GM23248 (cell line): ENCODE measurements around the gene COX7A2. TPM values are rescaled to one million over a fixed set of nuclear protein-coding genes. Genes with fewer than 3 reads are reported as not detected.

ENCODE experiments used
- DNase-seq: peaks from one replicate; pipeline ENCODE4 v3.0.0-alpha.2; 2015
- H2AFZ ChIP-seq: fragments of 200-600 bp; sonication (generic); 2 replicates; pipeline ENCODE4 v1.6.1; 2016; ENCODE audit warnings: antibody characterized with exemption
- H3F3A ChIP-seq: fragments of 200-600 bp; sonication (generic); 2 replicates; pipeline ENCODE4 v1.6.1; 2016; ENCODE audit warnings: mild to moderate bottlenecking, antibody characterized with exemption, mixed run types; ENCODE audit not compliant: insufficient read depth
- H3K27ac ChIP-seq: fragments of 200-600 bp; sonication (generic); 2 replicates; pipeline ENCODE4 v1.5.1; 2016; ENCODE audit warnings: mild to moderate bottlenecking
- H3K27me3 ChIP-seq: fragments of 200-600 bp; sonication (generic); replicated peaks from 2 replicates; pipeline ENCODE4 v1.6.1; 2016; ENCODE audit warnings: mild to moderate bottlenecking; ENCODE audit not compliant: insufficient read depth
- H3K36me3 ChIP-seq: fragments of 200-600 bp; sonication (generic); 2 replicates; pipeline ENCODE4 v1.6.1; 2016; ENCODE audit warnings: low read depth, mild to moderate bottlenecking
- H3K4me1 ChIP-seq: fragments of 200-600 bp; sonication (generic); 2 replicates; pipeline ENCODE4 v1.6.1; 2016; ENCODE audit warnings: mild to moderate bottlenecking; ENCODE audit not compliant: insufficient read depth
- H3K4me2 ChIP-seq: fragments of 200-600 bp; sonication (generic); one replicate; pipeline ENCODE4 v1.6.1; 2016; ENCODE audit warnings: mild to moderate bottlenecking; ENCODE audit not compliant: unreplicated experiment
- H3K4me3 ChIP-seq: fragments of 200-600 bp; sonication (generic); 2 replicates; pipeline ENCODE4 v1.5.1; 2016; ENCODE audit warnings: mild to moderate bottlenecking
- H3K79me2 ChIP-seq: fragments of 200-600 bp; sonication (generic); 2 replicates; pipeline ENCODE4 v1.6.1; 2016; ENCODE audit warnings: mild to moderate bottlenecking; ENCODE audit not compliant: insufficient read depth
- H3K9ac ChIP-seq: fragments of 200-600 bp; sonication (generic); 2 replicates; pipeline ENCODE4 v1.6.1; 2016; ENCODE audit warnings: mild to moderate bottlenecking
- H3K9me2 ChIP-seq: fragments of 200-600 bp; sonication (generic); 2 replicates; pipeline ENCODE4 v1.6.1; 2016; ENCODE audit warnings: mixed run types, mild to moderate bottlenecking, moderate library complexity; ENCODE audit not compliant: insufficient read depth
- H3K9me3 ChIP-seq: fragments of 200-600 bp; sonication (generic); one replicate; pipeline ENCODE4 v1.6.1; 2017; ENCODE audit warnings: low read depth
- H4K20me1 ChIP-seq: fragments of 200-600 bp; sonication (generic); 2 replicates; pipeline ENCODE4 v1.6.0; 2016; ENCODE audit not compliant: insufficient read depth
- EZH2 ChIP-seq: fragments of 200-600 bp; sonication (generic); IDR thresholded peaks from 2 replicates; pipeline ENCODE4 v1.6.1; 2018; ENCODE audit warnings: antibody characterized with exemption, mild to moderate bottlenecking; ENCODE audit not compliant: insufficient read depth, poor library complexity, severe bottlenecking
- EZH2phosphoT487 ChIP-seq: fragments of 200-600 bp; sonication (generic); IDR thresholded peaks from 2 replicates; pipeline ENCODE4 v1.6.1; 2018; ENCODE audit warnings: antibody characterized with exemption, moderate library complexity, mild to moderate bottlenecking, low read depth; ENCODE audit not compliant: insufficient read depth
- WGBS, 2 experiments: methylation state at CpG; one replicate each; pipeline ENCODE4 v1.1.6; 2015 to 2017; ENCODE audit warnings: low lambda C conversion rate in 2 of 2, low coverage in 1 of 2; ENCODE audit errors: missing lambda C conversion rate in 2 of 2; 5-methylcytosine and 5-hydroxymethylcytosine counted together
- in situ Hi-C: fragments of 300-500 bp; cut with MboI; formaldehyde crosslinking; loops from 2 replicates; pipeline ENCODE4 v1.15.0; 2020
- polyA plus RNA-seq: library from polyadenylated mRNA; unstranded; fragments of >200 nt; fragmentation: Nextera tagmentation; extraction: Ambion mirVana; gene quantifications from 2 replicates; pipeline ENCODE4 v1.2.1, GENCODE V29; 2016
- total RNA-seq: library from RNA; depleted of rRNA; stranded (reverse); fragments of >200 nt; shearing (Covaris generic); gene quantifications from 2 replicates; pipeline ENCODE4 v1.2.3, GENCODE V29; 2014

Gene COX7A2
- total and polyA plus RNA-seq, 2 experiments from 2014 or later: 166 to 666 TPM

DNA sequence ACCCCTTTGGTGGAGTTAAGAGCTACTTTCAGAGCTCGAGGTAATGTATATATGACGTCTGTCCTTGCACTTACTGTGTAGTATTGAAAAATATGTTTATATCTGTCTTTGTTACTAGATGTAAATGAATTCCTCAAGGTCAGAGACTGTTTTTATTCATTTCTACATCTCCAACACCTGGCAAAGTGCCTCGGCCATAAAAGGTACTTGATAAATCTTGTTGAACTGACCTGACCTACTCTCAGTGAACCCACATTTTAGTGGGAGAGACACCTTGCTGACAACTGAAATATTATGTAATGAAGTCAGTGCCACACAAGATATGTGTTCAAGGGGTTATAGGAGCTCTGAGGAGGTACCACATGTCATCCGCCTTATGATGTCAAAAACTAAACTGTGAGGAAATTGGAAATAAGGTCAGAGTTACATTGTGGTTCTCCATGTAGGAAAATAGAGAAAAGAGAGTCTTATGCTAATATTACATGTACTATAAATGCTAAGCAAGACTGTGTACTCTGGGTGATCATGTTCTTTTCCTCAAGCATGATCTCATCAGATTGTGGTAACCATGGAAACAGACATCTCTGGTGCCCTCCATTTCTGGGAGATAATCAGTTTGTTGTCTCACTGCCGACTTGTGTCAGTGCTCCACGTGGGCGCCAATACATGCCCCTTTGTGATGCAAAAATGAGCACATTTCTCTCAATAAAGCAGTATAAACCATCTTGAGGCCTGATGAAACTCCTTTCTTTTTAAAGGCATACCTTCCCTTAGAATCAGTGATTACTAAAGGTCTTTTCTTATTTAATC lies 46.7 kb upstream of the COX7A2 start:
- Histone ChIP-seq H3K9me2 (no peaks in the 10 kb centered on the region), H2AFZ (no peak overlapping the region), H3K79me2 (peaks cover 6% of the 10 kb centered on the region), H4K20me1 (no peaks in the 10 kb centered on the region), H3K27me3 (no peaks in the 10 kb centered on the region), H3F3A (no peaks in the 10 kb centered on the region), H3K4me2 (no peak overlapping the region), H3K9me3 (no peaks in the 10 kb centered on the region), H3K4me3 (no peak overlapping the region), H3K9ac (no peak overlapping the region), H3K4me1 (peaks cover 5% of the 10 kb centered on the region; the same call in 1 of the 2 replicates), H3K27ac (no peak overlapping the region), H3K36me3 (no peaks in the 10 kb centered on the region)
- WGBS, 2 experiments: 65 to 68% methylated on average over 7 of the region's 7 CpGs
- DNase-seq: peak; percentile 24
- in situ Hi-C loops: loop anchor here (10.0 kb wide), 1 partner anchor 244 kb away; no protein-coding TSS in a partner anchor
- no peak for TF ChIP-seq EZH2phosphoT487
- no peak for TF ChIP-seq EZH2

DNA sequence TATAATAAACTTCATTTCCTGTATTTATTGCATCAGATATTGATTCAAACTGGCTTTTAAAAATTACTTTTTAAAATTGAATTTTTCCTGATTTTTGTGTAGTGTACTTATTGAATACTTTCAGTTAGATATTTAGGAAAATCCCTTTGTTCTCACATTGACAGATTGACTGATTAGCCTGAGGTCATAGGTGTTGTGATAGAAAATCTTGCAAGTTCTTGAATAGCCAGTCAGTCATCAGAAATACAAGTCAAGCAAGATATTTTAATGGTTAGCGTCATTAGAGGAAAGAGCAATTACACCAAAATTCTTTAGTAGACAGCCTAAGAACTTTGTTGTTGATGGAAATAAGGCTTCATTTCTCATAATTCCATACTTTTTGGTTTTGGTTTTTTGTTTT lies 44.4 kb upstream of the COX7A2 start:
- Histone ChIP-seq H3K9ac (no peak overlapping the region), H3K4me2 (no peak overlapping the region), H3K27ac (no peak overlapping the region), H3K9me2 (no peaks in the 10 kb centered on the region), H3K4me1 (peaks cover 5% of the 10 kb centered on the region; the same call in 1 of the 2 replicates), H2AFZ (no peak overlapping the region), H4K20me1 (no peaks in the 10 kb centered on the region), H3K9me3 (no peaks in the 10 kb centered on the region), H3K79me2 (peaks cover 24% of the 10 kb centered on the region), H3F3A (no peaks in the 10 kb centered on the region), H3K36me3 (no peaks in the 10 kb centered on the region), H3K4me3 (no peak overlapping the region), H3K27me3 (no peaks in the 10 kb centered on the region)
- WGBS, 2 experiments: 97 to 100% methylated on average over 1 of the region's 1 CpG
- DNase-seq: no peak
- in situ Hi-C loops: no loop called here
- TF ChIP-seq EZH2phosphoT487 (no peak), EZH2 (no peak)

DNA sequence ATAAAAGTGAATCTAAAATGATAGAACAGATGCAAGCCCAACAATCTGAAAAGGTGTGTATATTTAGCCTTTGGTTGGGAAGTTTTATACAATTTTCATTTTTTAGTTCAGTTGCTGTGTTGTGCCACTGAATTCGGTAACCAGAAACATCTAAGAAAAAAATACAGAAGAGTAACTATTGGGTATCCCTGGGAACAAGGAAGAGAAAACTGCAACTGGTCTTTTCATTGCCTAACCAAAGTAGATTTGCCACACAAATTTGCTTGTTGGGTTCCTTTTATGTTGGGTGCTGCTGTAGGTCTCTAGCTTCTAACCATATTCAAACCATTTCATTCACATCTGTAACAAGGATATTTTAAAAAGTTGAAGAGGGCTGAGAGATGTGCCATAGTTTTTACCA lies 43.8 kb upstream of the COX7A2 start:
- no peaks in the 10 kb centered on the region for H3K9me2 ChIP-seq
- no peak overlapping the region for H2AFZ ChIP-seq
- H3K27me3 ChIP-seq: no peaks in the 10 kb centered on the region
- no peaks in the 10 kb centered on the region for H3K36me3 ChIP-seq
- no peak for DNase-seq
- 52 to 64% methylated on average over 1 of the region's 1 CpG for WGBS, 2 experiments
- no peak overlapping the region for H3K9ac ChIP-seq
- H3K27ac ChIP-seq: no peak overlapping the region
- no peak overlapping the region for H3K4me3 ChIP-seq
- H3F3A ChIP-seq: no peaks in the 10 kb centered on the region
- H4K20me1 ChIP-seq: 0 out of 2 replicates have a peak, but pooled peaks cover 3% of the 10 kb centered on the region
- TF ChIP-seq EZH2phosphoT487 (no peak), EZH2 (no peak)
- no peak overlapping the region for H3K4me2 ChIP-seq
- peaks cover 30% of the 10 kb centered on the region for H3K79me2 ChIP-seq
- in situ Hi-C loops: no loop called here
- peaks cover 8% of the 10 kb centered on the region for H3K4me1 ChIP-seq
- no peaks in the 10 kb centered on the region for H3K9me3 ChIP-seq

DNA sequence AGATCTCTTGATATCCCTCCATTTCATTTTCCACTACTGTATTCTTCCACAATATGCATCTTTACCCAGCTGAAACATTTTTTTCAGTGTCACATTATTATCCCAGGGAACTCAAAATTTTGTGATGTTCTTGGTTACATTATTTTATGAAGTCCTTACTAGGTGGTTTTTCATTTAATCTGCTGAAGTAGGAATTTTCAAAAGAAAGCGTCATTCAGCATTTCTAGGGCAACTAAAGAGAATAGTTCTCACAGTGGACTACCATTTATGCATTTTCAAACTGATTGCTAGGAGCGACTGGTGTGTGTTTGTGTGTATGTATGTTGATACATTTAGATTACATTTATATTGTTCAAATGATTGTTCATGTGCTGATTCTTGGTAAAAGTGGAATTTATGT lies 43.4 kb upstream of the COX7A2 start:
- Histone ChIP-seq H3K79me2 (peaks cover 35% of the 10 kb centered on the region), H3K9me2 (no peaks in the 10 kb centered on the region), H2AFZ (no peak overlapping the region), H3F3A (no peaks in the 10 kb centered on the region), H4K20me1 (0 out of 2 replicates have a peak, but pooled peaks cover 3% of the 10 kb centered on the region), H3K36me3 (no peaks in the 10 kb centered on the region), H3K27ac (no peak overlapping the region), H3K4me3 (no peak overlapping the region), H3K4me1 (peaks cover 13% of the 10 kb centered on the region), H3K27me3 (no peaks in the 10 kb centered on the region), H3K9ac (no peak overlapping the region), H3K4me2 (no peak overlapping the region), H3K9me3 (no peaks in the 10 kb centered on the region)
- in situ Hi-C loops: no loop called here
- 91 to 95% methylated on average over 2 of the region's 2 CpGs for WGBS, 2 experiments
- TF ChIP-seq EZH2phosphoT487 (no peak), EZH2 (no peak)
- no peak for DNase-seq
